Measurements from ENCODE around the gene PRRT1.
"Not testable (repeated sequence)": the region's sequence is repeated elsewhere in the genome, so short reads cannot be mapped to it uniquely, and the experiment has no call there.

PRRT1 gene

DNA sequence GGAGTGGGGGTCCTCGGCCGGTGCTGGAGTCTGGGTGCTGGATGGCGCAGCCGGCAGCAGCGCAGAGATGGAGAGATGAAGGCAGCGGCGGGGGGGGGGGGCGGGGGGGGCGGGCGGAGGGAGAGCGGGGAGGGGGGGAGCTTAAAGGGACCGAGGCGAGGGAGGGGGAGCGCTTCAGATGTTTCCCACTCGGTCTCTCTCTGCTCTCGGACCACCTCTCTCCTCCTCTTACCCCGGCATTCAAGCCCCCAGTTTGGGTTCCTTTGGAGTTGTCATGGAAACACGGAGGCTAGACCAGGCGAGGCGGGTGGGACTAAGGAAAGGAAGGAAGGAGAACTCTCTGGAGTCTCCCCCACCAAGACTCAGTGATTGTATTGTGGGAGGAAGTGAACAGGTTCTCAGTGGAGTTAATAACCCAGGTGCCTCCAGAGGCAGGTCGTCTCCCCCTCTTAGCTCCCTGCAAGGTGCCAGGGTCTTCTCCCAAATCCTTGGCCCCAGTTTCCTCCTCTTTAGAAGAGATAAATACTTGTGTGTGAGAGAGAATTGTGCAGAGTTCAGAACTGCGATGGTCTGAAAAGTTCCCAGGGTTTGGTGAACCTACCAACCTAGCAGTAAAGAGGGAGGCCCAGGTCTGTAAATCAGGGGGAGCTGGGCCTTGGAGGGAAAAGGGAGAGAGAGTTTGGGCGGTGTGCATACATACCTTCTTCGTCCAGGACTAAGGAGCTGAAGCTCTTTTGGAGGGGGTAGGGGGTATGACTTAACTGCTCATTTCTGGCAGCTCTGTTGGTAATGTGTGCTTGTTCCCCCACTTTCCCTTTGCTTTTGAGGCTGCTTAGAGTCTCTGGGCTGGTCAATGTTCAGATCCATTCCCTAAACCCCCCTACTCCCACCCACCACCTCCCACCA is at the start of gene PRRT1:
PRRT1 (minus strand) TSS at position 77 of the 906 bp plus-strand sequence. CDS start 112 bp downstream, outside the sequence.
- DNase-seq, result peak in 32 of 58 donors; percentile 16 to 69 (median 37)

DNA sequence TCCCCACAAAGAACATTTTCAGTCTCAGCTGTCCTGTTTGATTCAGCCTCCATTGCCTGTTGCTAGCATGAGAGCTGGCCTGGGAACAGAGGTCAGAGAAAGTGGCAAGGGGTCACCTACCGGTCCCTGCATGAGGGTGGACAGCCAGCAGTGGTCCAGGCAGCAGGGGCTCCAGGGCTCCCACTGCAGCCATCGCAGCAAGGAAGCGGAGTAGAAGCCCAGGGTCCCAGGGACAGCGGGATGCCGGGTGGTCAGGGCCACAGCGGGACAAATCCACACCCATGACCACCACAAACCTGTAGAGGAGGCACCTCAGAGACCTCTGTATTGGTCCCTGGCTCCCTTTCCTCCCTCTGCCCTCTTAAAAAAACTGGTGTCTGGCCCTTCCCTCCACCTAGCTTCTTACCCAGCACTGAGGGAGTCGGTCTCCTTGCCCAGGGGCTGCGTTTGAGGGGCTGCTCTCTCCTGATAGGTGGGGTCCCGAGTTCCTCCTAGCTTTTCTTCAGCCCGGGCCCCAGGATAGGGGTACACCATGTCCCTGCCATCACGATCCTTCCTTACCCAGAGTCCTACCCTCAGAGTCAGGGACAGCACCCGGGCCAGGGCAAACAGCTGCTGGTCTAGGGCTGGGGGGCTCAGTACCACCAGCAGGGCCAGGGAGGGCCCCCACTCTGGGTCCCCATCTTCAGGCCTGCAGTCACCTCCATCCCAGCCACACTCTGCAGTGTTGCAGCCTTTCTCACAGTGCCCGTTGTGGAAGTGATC is 49.2 kb upstream of the PRRT1 start:
- no peak for DNase-seq

DNA sequence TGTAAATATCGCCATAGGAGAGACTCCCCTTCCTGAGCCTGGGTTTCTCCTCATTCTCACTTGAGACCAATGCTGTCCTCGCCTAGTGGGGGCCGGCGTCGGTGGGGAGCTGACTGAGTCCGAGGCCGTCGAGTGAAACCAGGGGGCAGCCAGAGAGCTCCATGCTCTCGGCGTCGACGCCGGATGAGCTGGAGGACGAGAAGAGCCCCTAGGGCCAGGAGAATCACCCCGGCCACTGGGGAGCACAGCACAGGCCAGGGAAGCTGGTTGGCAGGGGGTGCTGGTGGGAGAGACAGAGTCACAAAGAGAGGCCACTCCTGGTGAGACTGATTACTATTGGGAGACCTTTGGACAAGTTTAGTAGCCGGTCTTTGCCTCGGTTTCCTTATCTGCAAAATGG is 47.1 kb upstream of the PRRT1 start:
- DNase-seq, result no peak

DNA sequence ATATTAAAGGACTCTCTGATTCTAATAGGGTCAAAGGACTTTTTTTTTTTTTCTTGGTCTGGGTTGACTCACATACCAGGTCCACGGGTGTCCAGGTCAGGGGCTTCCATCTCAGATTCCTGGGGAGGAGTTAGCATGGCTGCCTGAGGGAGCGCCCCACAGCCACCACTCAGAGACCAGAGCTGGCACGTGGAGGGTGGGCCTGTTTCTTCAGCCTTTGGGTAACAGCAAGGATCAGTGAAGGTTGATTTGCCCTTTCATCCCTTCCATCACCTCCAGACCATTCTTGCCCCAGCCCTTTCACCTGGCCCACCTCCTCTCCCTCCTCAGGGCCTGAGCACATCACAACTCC is 46.6 kb upstream of the PRRT1 start:
- no peak for DNase-seq

DNA sequence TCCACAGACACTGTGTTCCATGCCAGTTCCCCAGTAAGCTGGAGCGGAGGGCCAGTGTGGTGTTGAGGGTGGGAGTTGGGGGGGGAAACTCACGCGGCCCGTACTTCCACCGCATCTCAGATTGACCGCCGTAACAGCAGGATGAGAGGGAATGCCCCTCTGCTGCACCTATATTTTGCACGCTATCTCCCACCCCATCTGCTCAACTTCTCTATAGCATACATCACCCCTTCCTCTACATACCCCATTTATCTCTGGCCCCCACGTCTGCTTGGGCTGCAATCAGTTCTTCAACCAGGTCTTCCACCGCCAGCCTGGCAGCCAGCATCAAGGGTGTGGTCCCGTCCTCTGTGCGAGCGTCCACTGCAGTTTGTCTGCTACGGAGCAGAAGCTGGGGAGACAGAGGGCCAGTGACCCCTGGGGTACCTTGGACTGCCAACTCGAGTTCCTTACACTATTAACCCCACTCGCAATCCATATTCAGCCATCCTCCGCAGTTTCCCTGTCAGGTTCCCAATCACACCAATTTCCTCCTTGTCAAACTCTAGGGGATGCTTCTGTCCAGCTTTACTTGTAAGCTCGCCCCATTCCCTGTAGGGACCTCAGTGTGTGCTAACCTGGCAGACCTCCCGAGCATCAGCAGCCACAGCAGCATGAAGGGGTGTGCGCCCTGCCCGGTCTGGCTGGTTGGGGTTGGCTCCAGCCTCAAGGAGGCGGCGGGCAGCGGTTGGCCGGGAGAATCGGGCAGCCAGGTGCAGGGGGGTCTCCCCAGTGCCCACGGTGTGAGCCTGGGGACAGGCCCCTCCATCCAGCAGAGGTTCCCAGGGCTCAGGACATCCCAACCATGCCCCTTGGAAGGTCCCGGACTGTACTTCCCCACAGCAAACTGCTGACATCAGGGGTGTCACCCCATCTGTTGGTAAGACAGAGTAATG is 45.2 kb upstream of the PRRT1 start:
- DNase-seq, result peak in 24 of 58 donors; percentile 19 to 70 (median 46)

- DNase-seq, result peak; percentile 42 to 97 (median 90)
Observed at GRCh38 chr6:32195902-32196681, 44.4 kb upstream of the PRRT1 start.

GRCh38 chr6:32195652-32195901 is 43.8 kb upstream of the PRRT1 start:
- peak; percentile 88 to 100 (median 100) for DNase-seq

DNA sequence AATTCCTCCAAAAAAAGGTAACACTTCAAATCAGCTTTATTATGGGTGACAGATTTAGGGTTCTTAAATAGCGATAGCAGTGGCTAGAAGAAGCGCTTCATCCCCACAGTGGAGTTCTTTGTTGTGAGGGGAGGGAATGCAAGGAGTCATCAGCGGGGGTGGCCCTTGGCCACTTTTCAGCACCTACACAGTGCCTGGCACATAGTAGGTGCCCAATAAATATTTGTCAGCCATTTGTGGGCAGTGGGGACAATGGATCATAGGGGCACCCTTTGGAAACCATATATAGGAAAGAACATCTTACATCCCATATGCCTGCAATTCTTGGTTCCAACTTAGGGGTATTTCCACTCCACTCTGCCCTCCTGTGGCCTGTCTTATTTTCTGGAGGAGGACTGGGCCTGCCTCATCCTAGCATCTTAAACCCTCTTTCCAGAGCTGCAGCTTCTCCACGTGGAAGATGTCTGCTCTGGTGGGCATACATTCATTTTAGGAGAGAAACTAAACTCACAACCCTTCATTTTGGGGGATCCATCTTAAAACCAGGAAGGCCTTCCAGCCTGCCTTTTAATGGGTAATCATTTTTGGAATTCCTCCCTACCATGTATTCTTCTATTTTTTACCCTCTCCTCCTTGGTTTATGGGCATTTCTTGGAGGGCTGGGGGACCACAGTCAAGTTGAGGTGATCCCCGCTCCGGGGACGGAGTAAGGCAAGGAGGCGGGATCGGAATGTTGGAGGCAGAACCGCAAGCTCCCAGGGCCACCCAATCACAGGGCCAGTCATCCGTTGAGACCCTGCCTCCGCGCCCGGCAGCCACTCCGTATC is 43.3 kb upstream of the PRRT1 start:
- DNase-seq, result peak in 17 of 58 donors; percentile 10 to 79 (median 52)

DNA sequence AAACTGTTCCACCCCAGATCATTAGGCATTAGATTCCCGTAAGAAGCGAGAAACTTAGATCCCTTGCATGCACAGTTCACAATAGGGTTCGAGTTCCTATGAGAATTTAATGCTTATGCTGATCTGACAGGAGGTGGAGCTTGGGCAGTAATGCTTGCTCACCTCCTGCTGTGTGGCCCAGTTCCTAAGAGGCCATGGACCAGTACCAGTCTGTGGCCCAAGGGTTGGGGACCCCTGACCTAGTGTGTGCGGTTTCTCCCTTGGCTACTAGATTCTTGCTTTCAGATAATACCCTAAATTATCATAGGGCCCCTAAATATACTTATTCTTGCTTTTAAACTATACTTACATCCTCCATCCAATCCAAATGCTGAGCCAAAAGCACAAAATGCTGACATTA is 42.6 kb upstream of the PRRT1 start:
- no peak for DNase-seq

- DNase-seq, result not testable (repeated sequence)
Observed at GRCh38 chr6:32193096-32193495, 41.4 kb upstream of the PRRT1 start.

GRCh38 chr6:32192608-32193039 is 40.9 kb upstream of the PRRT1 start, which contains the start of gene GPSM3:
Gene GPSM3 (minus strand): TSS chr6:32192643. CDS start chr6:32192513, 130 bp downstream.
- DNase-seq, result peak in 7 of 58 donors; percentile 5 to 42 (median 17)

- DNase-seq, result no peak
Observed at GRCh38 chr6:32191696-32192607, 40.2 kb upstream of the PRRT1 start.

DNA sequence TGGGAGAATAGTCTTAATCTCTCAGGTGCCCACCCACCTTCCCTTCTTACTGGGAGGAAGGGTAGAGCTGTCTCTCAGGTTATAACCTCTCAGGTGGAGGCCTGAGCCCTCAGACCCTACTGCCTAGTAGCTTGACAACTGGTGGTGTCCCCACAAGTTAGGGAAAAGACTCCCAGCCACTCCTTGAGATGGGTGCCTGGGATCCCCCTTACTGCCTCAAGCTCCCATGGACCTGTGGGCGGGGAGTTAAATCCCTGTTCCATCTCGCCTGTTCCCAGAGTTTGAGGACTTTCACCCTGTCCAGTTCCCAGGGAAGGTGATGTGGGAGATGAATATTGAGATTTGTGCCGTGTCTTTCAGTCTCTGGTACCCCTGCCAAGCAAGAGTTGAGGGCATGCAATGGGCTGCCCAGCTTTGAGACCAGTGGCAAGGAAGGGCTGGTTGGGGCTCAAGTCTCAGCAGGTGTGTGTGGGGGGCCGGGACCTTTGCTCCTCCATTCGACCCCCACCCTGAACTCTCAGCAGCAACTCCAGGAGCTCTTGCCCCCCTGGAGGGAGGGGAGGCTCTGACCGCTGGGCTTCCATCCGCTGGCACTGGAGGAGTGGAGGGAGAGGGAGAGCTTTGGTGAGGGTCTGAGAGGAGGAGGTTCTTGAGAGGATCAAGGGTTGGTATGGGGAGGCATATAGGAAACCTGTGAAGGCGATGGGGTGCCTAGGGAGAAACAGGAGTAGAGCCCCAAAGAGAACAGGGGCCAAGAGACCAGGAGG is 39.4 kb upstream of the PRRT1 start:
- no peak for DNase-seq

GRCh38 chr6:32190054-32190851 is 38.5 kb upstream of the PRRT1 start, which contains the start of gene PBX2:
Gene PBX2 (minus strand): TSS chr6:32190202. CDS start chr6:32189915, 287 bp downstream.
- DNase-seq, result peak; percentile 16 to 94 (median 86)

GRCh38 chr6:32189742-32190053 is 38.0 kb upstream of the PRRT1 start:
- DNase-seq, result peak in 7 of 58 donors; percentile 43 to 86 (median 61)

DNA sequence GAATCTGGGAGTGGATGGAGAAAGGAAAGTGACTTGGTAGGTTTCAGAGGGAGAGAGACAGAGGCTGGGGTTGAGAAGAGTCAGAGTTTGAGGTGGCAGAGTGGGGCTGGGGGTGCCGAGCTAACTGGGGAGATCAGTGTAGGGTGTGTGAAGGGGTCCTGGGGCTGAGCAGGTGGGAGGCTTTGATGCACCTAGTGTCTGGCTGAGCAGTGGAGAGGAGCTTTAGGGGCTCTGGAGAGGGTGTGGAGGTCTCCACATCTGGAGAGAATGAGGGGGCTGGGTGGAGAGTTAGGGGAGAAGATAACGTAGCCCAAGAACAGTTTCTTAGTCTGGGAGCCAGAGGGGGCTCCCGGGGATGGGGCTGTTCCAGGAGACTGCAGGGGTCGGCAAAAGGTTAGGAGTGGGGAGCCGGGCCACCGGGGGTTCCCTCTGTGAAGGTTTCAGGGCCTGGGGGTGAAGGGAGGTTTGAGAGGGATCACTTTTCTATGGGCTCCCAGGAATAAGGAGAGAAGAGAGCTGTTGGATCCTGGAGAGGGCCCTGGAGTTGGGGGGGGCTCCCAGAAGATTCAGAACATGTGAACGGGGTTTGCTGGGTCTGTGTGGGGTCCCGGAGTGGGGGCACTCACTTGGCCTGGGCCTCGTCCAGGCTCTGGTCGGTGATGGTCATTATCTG is 37.5 kb upstream of the PRRT1 start:
- DNase-seq, result peak in 1 of 58 donors; percentile 26
